Liver (tissue), 9 donors: ENCODE measurements around the gene URM1. TPM values are rescaled to one million over a fixed set of nuclear protein-coding genes. Genes with fewer than 3 reads are reported as not detected.

Experiments used
- DNase-seq: peaks from one replicate; pipeline ENCODE4 v3.0.0-alpha.2; 2017; ENCODE audit warnings: low spot score
- H3K27ac ChIP-seq, 2 donors: one replicate each; pipeline ENCODE4 v1.7.0; 2013; ENCODE audit warnings: inconsistent platforms in 2 of 2, low read length in 2 of 2, control low read depth in 1 of 2, low read depth in 1 of 2, mild to moderate bottlenecking in 1 of 2
- H3K27me3 ChIP-seq, 4 donors: one replicate each; pipeline versions ENCODE4 v1.6.1 to v1.7.0; 2013; ENCODE audit warnings: low read length in 3 of 4, inconsistent platforms in 1 of 4, mild to moderate bottlenecking in 1 of 4, moderate library complexity in 1 of 4; ENCODE audit not compliant: control insufficient read depth in 4 of 4, insufficient read depth in 4 of 4
- H3K36me3 ChIP-seq, 4 donors: one replicate each; pipeline versions ENCODE4 v1.6.1 to v1.7.0; 2013; ENCODE audit warnings: low read length in 3 of 4, mild to moderate bottlenecking in 3 of 4, low read depth in 1 of 4, moderate library complexity in 1 of 4; ENCODE audit not compliant: control insufficient read depth in 4 of 4, insufficient read depth in 3 of 4
- H3K4me1 ChIP-seq, 4 donors: one replicate each; pipeline versions ENCODE4 v1.6.1 to v1.7.0; 2013; ENCODE audit warnings: low read length in 3 of 4, mild to moderate bottlenecking in 3 of 4, moderate library complexity in 1 of 4; ENCODE audit not compliant: control insufficient read depth in 4 of 4, insufficient read depth in 4 of 4
- H3K4me3 ChIP-seq, 3 donors: one replicate each; pipeline versions ENCODE4 v1.6.1 to v1.7.0; 2013; ENCODE audit warnings: low read length in 3 of 3, control low read depth in 1 of 3, low read depth in 1 of 3, mild to moderate bottlenecking in 1 of 3
- H3K9ac ChIP-seq, 2 donors: one replicate each; pipeline ENCODE4 v1.7.0; 2013; ENCODE audit warnings: low read length in 2 of 2, mild to moderate bottlenecking in 2 of 2, moderate library complexity in 2 of 2, control low read depth in 1 of 2, low read depth in 1 of 2
- H3K9me3 ChIP-seq, 4 donors: one replicate each; pipeline versions ENCODE4 v1.6.1 to v1.7.0; 2013; ENCODE audit warnings: low read length in 3 of 4; ENCODE audit not compliant: control insufficient read depth in 4 of 4
- EGR1 ChIP-seq, 2 donors: IDR thresholded peaks; 2 replicates each; pipeline ENCODE4 v1.6.1; 2016 to 2018; ENCODE audit warnings: antibody characterized with exemption in 2 of 2, low read depth in 2 of 2
- FOXA1 ChIP-seq: IDR thresholded peaks from 2 replicates; pipeline ENCODE4 v1.6.1; 2016; ENCODE audit warnings: antibody characterized with exemption
- FOXA2 ChIP-seq: IDR thresholded peaks from 2 replicates; pipeline ENCODE4 v1.6.1; 2016; ENCODE audit warnings: antibody characterized with exemption
- HNF4A ChIP-seq, 2 donors: conservative IDR thresholded peaks; 2 replicates each; pipeline ENCODE4 v1.6.1; 2016; ENCODE audit warnings: antibody characterized with exemption in 2 of 2, mild to moderate bottlenecking in 2 of 2
- HNF4G ChIP-seq: IDR thresholded peaks from 2 replicates; pipeline ENCODE4 v1.6.1; 2016; ENCODE audit warnings: antibody characterized with exemption
- JUND ChIP-seq, 2 donors: IDR thresholded peaks; 2 replicates each; pipeline ENCODE4 v1.6.1; 2016; ENCODE audit warnings: antibody characterized with exemption in 2 of 2
- NR2F2 ChIP-seq: IDR thresholded peaks from 2 replicates; pipeline ENCODE4 v1.6.1; 2016; ENCODE audit warnings: antibody characterized with exemption
- RAD21 ChIP-seq, 2 donors: IDR thresholded peaks; 2 replicates each; pipeline ENCODE4 v1.6.1; 2016; ENCODE audit warnings: antibody characterized with exemption in 2 of 2, mild to moderate bottlenecking in 2 of 2
- RXRA ChIP-seq, 2 donors: IDR thresholded peaks; 2 replicates each; pipeline ENCODE4 v1.6.1; 2017 to 2018; ENCODE audit warnings: antibody characterized with exemption in 2 of 2, mild to moderate bottlenecking in 1 of 2
- SP1 ChIP-seq: IDR thresholded peaks from 2 replicates; pipeline ENCODE4 v1.6.1; 2018; ENCODE audit warnings: antibody characterized with exemption, mild to moderate bottlenecking
- TAF1 ChIP-seq: conservative IDR thresholded peaks from 2 replicates; pipeline ENCODE4 v1.6.1; 2016; ENCODE audit warnings: antibody characterized with exemption, mild to moderate bottlenecking
- WGBS: extraction: QIAGEN DNeasy Blood & Tissue Kit; methylation state at CpG from one replicate; pipeline ENCODE4 v1.1.7; 2013; 5-methylcytosine and 5-hydroxymethylcytosine counted together
- polyA plus RNA-seq, 2 donors: library from polyadenylated mRNA; stranded (reverse) in 1 of 2; unstranded in 1 of 2; fragments of 200-250 nt in 1 of 2; fragments of >200 nt in 1 of 2; fragmentation: Nextera tagmentation in 1 of 2; extraction: Ambion mirVana in 1 of 2; gene quantifications; one replicate each; pipeline versions ENCODE4 v1.2.1 to v1.2.3, GENCODE V29; 2013 to 2015
- total RNA-seq, 2 donors: library from RNA; depleted of rRNA; stranded (reverse); fragments of >200 nt; gene quantifications; one replicate each; pipeline ENCODE4 v1.2.3, GENCODE V29; 2014
- TF ChIP-seq, protein P1 (sequence below): fragments of 150-350 bp; IDR thresholded peaks from 2 replicates; pipeline ENCODE4 v1.5.1; 2017; ENCODE audit warnings: improper control_type of control experiment, low read depth, low read length; ENCODE audit not compliant: missing input control
- TF ChIP-seq, protein P2 (sequence below): IDR thresholded peaks from 2 replicates; pipeline ENCODE4 v1.6.1; 2016; ENCODE audit warnings: antibody characterized with exemption, mild to moderate bottlenecking
- TF ChIP-seq, protein P3 (sequence below): IDR thresholded peaks from 2 replicates; pipeline ENCODE4 v1.6.1; 2016; ENCODE audit warnings: antibody characterized with exemption
- TF ChIP-seq, protein P4 (sequence below): IDR thresholded peaks from 2 replicates; pipeline ENCODE4 v1.6.1; 2016; ENCODE audit warnings: antibody characterized with exemption
- TF ChIP-seq, protein P5 (sequence below): IDR thresholded peaks from 2 replicates; pipeline ENCODE4 v1.6.1; 2016; ENCODE audit warnings: antibody characterized with exemption
- donor health status: healthy.
- donor health status: healthy.
- donor health status: healthy.
- donor health status: healthy.
- donor health status: healthy.

URM1 gene
- total and polyA plus RNA-seq, 4 donors: 12.1 to 35.0 (median 19.5) TPM

DNA sequence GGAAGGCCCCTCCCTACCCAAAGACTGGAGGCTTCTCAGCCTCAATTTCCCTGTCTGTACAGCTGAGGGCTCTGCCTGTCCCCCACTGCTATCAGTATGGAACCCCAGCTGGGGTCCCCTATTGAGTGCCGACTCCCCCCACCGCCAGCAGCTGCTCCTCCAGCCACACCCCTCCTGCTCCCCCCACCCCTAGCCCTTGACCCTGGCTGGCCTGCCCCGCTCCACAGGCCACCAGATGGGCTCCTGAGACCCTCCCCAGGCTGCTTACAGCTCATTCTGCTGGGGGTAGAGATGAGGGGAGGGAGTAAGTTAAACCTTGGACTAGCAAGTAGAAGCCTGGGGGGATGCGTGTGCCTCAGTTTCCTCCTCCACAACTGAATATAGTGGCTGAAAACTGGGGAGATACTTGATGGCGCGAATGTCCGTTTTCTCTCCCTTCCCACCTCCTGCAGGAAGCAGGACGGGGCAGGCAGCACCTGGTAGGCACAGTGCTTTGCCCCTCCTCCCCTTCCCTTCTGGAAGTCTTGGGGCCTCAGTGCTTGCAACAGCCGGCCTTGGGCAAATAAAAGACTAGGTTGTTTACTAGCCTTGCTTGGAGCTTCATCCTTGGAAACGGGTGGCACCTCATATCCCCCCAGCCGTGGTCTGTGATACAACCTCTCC lies 19.1 kb downstream of the URM1 start:
- Histone ChIP-seq H3K9me3 (no peaks in the 10 kb centered on the region), H3K4me3 (no peak overlapping the region), H3K27ac (no peak overlapping the region), H3K27me3 (no peaks in the 10 kb centered on the region), H3K9ac (no peak overlapping the region), H3K4me1 (no peaks in the 10 kb centered on the region), H3K36me3 (peaks cover 12 to 48% (median 23%) of the 10 kb centered on the region in 4 donors)
- 94% methylated on average over 11 of the region's 11 CpGs for WGBS
- no peak for TF ChIP-seq HNF4G
- DNase-seq: no peak

DNA sequence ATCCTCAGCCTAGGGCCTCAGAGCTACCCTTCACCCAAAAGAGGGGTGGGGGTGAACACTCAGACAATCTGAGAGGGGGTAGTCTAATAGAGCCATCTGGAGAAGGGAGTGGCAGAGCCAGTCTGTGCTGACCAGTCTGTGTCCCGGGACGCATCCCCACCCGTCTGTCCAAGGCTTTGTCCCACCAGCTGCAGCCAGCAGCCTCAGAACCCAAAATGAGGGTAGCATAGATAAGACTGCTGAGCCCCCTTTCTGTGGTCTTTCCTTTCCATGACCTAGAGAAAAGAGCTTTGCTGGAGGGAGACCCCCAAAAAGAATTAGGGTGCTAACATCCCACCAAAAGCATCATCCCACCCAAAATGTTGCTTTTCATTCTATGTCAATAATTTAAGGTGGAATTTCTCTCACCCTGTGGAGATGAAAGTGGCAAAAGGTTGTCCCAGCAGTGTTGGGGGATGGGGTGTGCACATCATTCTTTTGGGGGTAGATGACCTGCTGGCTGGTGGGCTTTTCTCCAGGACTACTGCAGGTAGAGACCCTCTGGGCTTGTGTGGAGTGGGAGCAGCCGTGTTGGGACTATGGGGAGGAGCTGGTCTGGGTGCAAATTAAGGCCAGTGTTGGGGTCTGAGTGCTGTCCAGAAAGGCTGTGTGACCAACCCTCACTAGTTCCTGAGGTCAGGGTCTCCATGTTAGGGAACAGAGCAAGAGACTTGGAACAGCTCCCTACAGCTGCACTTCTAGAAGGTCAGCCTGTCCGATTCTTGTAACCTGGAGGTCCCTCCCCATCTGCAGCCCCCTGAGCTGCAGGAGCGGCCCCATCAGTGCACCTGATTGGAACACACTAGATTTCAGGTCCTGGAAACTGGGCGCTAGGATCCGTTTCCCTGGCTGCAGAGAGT lies 19.9 kb downstream of the URM1 start:
- WGBS: 96% methylated on average over 8 of the region's 8 CpGs
- TF ChIP-seq JUND (IDR thresholded peaks at IDR 0.05): no peak
- TF ChIP-seq, protein P1, sequence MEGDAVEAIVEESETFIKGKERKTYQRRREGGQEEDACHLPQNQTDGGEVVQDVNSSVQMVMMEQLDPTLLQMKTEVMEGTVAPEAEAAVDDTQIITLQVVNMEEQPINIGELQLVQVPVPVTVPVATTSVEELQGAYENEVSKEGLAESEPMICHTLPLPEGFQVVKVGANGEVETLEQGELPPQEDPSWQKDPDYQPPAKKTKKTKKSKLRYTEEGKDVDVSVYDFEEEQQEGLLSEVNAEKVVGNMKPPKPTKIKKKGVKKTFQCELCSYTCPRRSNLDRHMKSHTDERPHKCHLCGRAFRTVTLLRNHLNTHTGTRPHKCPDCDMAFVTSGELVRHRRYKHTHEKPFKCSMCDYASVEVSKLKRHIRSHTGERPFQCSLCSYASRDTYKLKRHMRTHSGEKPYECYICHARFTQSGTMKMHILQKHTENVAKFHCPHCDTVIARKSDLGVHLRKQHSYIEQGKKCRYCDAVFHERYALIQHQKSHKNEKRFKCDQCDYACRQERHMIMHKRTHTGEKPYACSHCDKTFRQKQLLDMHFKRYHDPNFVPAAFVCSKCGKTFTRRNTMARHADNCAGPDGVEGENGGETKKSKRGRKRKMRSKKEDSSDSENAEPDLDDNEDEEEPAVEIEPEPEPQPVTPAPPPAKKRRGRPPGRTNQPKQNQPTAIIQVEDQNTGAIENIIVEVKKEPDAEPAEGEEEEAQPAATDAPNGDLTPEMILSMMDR: no peak
- TF ChIP-seq, protein P2, sequence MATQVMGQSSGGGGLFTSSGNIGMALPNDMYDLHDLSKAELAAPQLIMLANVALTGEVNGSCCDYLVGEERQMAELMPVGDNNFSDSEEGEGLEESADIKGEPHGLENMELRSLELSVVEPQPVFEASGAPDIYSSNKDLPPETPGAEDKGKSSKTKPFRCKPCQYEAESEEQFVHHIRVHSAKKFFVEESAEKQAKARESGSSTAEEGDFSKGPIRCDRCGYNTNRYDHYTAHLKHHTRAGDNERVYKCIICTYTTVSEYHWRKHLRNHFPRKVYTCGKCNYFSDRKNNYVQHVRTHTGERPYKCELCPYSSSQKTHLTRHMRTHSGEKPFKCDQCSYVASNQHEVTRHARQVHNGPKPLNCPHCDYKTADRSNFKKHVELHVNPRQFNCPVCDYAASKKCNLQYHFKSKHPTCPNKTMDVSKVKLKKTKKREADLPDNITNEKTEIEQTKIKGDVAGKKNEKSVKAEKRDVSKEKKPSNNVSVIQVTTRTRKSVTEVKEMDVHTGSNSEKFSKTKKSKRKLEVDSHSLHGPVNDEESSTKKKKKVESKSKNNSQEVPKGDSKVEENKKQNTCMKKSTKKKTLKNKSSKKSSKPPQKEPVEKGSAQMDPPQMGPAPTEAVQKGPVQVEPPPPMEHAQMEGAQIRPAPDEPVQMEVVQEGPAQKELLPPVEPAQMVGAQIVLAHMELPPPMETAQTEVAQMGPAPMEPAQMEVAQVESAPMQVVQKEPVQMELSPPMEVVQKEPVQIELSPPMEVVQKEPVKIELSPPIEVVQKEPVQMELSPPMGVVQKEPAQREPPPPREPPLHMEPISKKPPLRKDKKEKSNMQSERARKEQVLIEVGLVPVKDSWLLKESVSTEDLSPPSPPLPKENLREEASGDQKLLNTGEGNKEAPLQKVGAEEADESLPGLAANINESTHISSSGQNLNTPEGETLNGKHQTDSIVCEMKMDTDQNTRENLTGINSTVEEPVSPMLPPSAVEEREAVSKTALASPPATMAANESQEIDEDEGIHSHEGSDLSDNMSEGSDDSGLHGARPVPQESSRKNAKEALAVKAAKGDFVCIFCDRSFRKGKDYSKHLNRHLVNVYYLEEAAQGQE: no peak
- TF ChIP-seq, protein P3, sequence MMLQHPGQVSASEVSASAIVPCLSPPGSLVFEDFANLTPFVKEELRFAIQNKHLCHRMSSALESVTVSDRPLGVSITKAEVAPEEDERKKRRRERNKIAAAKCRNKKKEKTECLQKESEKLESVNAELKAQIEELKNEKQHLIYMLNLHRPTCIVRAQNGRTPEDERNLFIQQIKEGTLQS: no peak
- TF ChIP-seq, protein P4, sequence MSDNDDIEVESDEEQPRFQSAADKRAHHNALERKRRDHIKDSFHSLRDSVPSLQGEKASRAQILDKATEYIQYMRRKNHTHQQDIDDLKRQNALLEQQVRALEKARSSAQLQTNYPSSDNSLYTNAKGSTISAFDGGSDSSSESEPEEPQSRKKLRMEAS: no peak
- TF ChIP-seq RXRA (IDR thresholded peaks at IDR 0.05): no peak
- TF ChIP-seq FOXA2: no peak
- TF ChIP-seq FOXA1: no peak
- no peak for TF ChIP-seq RAD21 (IDR thresholded peaks at IDR 0.05)
- TF ChIP-seq EGR1 (IDR thresholded peaks at IDR 0.05; ENCODE audit: low read depth in 2 of 2): no peak
- TF ChIP-seq, protein P5, sequence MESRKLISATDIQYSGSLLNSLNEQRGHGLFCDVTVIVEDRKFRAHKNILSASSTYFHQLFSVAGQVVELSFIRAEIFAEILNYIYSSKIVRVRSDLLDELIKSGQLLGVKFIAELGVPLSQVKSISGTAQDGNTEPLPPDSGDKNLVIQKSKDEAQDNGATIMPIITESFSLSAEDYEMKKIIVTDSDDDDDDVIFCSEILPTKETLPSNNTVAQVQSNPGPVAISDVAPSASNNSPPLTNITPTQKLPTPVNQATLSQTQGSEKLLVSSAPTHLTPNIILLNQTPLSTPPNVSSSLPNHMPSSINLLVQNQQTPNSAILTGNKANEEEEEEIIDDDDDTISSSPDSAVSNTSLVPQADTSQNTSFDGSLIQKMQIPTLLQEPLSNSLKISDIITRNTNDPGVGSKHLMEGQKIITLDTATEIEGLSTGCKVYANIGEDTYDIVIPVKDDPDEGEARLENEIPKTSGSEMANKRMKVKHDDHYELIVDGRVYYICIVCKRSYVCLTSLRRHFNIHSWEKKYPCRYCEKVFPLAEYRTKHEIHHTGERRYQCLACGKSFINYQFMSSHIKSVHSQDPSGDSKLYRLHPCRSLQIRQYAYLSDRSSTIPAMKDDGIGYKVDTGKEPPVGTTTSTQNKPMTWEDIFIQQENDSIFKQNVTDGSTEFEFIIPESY: no peak
- TF ChIP-seq NR2F2: no peak
- TF ChIP-seq HNF4A (conservative IDR thresholded peaks at IDR 0.05): no peak
- no peak for TF ChIP-seq TAF1
- no peak for TF ChIP-seq SP1
- H3K36me3 ChIP-seq: peaks cover 12 to 42% (median 22%) of the 10 kb centered on the region in 4 donors

More for the DNA sequence above, 19.9 kb downstream of the URM1 start:
- Histone ChIP-seq H3K9ac (no peak overlapping the region), H3K4me3 (no peak overlapping the region), H3K27ac (no peak overlapping the region), H3K27me3 (no peaks in the 10 kb centered on the region), H3K4me1 (no peaks in the 10 kb centered on the region), H3K9me3 (no peaks in the 10 kb centered on the region)
- DNase-seq: no peak
